NCI-H1417 (cell line): ENCODE results near the gene PRXL2B.
A peak's percentile ranks its signal among the peaks of the same experiment; 100 is the strongest.
"Not testable (repeated sequence)": the region's sequence is repeated elsewhere in the genome, so short reads cannot be mapped to it uniquely, and the experiment has no call there.

ENCODE experiments used
- DNase-seq, 3 experiments: peaks; one replicate each; lab custom pipeline; 2025; lab: John Stamatoyannopoulos, UW

PRXL2B gene

GRCh38 chr1:2550309-2550861 is 36.2 kb upstream of the PRXL2B start:
- not testable (repeated sequence) for DNase-seq

GRCh38 chr1:2551544-2551943 is 35.0 kb upstream of the PRXL2B start:
- DNase-seq = not testable (repeated sequence)

GRCh38 chr1:2552189-2552588 is 34.4 kb upstream of the PRXL2B start:
- DNase-seq = no peak

GRCh38 chr1:2553076-2553475 is 33.5 kb upstream of the PRXL2B start:
- DNase-seq = peak in 1 of 3 experiments; percentile 6

GRCh38 chr1:2553871-2554620 is 32.5 kb upstream of the PRXL2B start:
- no peak for DNase-seq

GRCh38 chr1:2554621-2555387 is 31.8 kb upstream of the PRXL2B start:
- DNase-seq = peak in 1 of 3 experiments; percentile 23

GRCh38 chr1:2555634-2556276 is 30.8 kb upstream of the PRXL2B start:
- DNase-seq = peak in 2 of 3 experiments; percentile 63 to 65

- DNase-seq = peak; percentile 23 to 60 (median 54)
Measured at GRCh38 chr1:2556277-2556677, 30.3 kb upstream of the PRXL2B start, which contains the start of gene TNFRSF14. Gene TNFRSF14, plus strand, starts transcription at chr1:2556371. Its CDS starts 294 bp downstream, at chr1:2556665.

- peak in 2 of 3 experiments; percentile 36 to 44 for DNase-seq
Measured at GRCh38 chr1:2556678-2557481, 29.7 kb upstream of the PRXL2B start.

- DNase-seq = no peak
Measured at GRCh38 chr1:2557482-2558400, 28.8 kb upstream of the PRXL2B start.

GRCh38 chr1:2558420-2558819 is 28.2 kb upstream of the PRXL2B start:
- DNase-seq = no peak

- DNase-seq = no peak
Measured at GRCh38 chr1:2558861-2559260, 27.7 kb upstream of the PRXL2B start.

GRCh38 chr1:2559509-2560298 is 26.9 kb upstream of the PRXL2B start:
- DNase-seq = no peak

GRCh38 chr1:2560299-2561073 is 26.1 kb upstream of the PRXL2B start:
- no peak for DNase-seq

- peak in 2 of 3 experiments; percentile 32 to 36 for DNase-seq
Measured at GRCh38 chr1:2561446-2561845, 25.1 kb upstream of the PRXL2B start.

GRCh38 chr1:2561898-2562895 is 24.4 kb upstream of the PRXL2B start:
- DNase-seq = no peak

- no peak for DNase-seq
Measured at GRCh38 chr1:2563205-2563604, 23.4 kb upstream of the PRXL2B start.
